SK-N-SH (cell line): Measurements from ENCODE around the gene SH3RF1. TPM values are rescaled to one million over a fixed set of nuclear protein-coding genes. Genes with fewer than 3 reads are reported as not detected.
A peak's percentile ranks its signal among the peaks of the same experiment; 100 is the strongest.

ENCODE experiments used
- CTCF ChIA-PET: fragments of 300-600, 350-600 bp; formaldehyde crosslinking; extraction: SDS; loops from one replicate; lab custom pipeline; 2021; lab: Yijun Ruan, JAX
- POLR2A ChIA-PET: fragments of 350-600 bp; sonication (Branson Sonifier 250); formaldehyde crosslinking; extraction: SDS; loops from one replicate; lab custom pipeline; 2020; ENCODE audit warnings: antibody characterized with exemption, inconsistent platforms; lab: Yijun Ruan, JAX
- DNase-seq: peaks from one replicate; pipeline ENCODE4 v3.0.0; 2012
- H2AFZ ChIP-seq: fragments of 200-600 bp; sonication (generic); 2 replicates; pipeline ENCODE4 v1.8.1; 2016; ENCODE audit warnings: antibody characterized with exemption, mild to moderate bottlenecking, low read depth
- H3F3A ChIP-seq: fragments of 200-600 bp; sonication (generic); replicated peaks from 2 replicates; pipeline ENCODE3; 2016; ENCODE audit warnings: antibody characterized with exemption, mild to moderate bottlenecking; ENCODE audit not compliant: insufficient read depth
- H3K27ac ChIP-seq, 2 experiments: fragments of 200-500 bp in 1 of 2; fragments of 200-600 bp in 1 of 2; sonication (Bioruptor generic) in 1 of 2; sonication (generic), shearing (Covaris generic) in 1 of 2; 2 replicates each; pipeline versions ENCODE4 v1.5.1 to v1.6.1; 2014 to 2016; ENCODE audit warnings: low read depth in 2 of 2, inconsistent platforms in 1 of 2, low read length in 1 of 2, mild to moderate bottlenecking in 1 of 2, mixed read lengths in 1 of 2
- H3K27me3 ChIP-seq: fragments of 200-600 bp; sonication (generic), shearing (Covaris generic); 2 replicates; pipeline ENCODE4 v1.6.1; 2016; ENCODE audit warnings: mixed run types; ENCODE audit not compliant: insufficient read depth
- H3K36me3 ChIP-seq, 2 experiments: fragments of 200-500 bp in 1 of 2; fragments of 200-600 bp in 1 of 2; sonication (Bioruptor generic) in 1 of 2; sonication (generic) in 1 of 2; replicated peaks in 1 of 2; 2 replicates each; pipeline versions ENCODE3 to v1.5.1; 2014 to 2016; ENCODE audit warnings: low read length in 1 of 2, mild to moderate bottlenecking in 1 of 2; ENCODE audit not compliant: insufficient read depth in 2 of 2, control insufficient read depth in 1 of 2
- H3K4me1 ChIP-seq, 2 experiments: fragments of 200-500 bp in 1 of 2; fragments of 200-600 bp in 1 of 2; sonication (Bioruptor generic) in 1 of 2; sonication (generic), shearing (Covaris generic) in 1 of 2; 2 replicates each; pipeline versions ENCODE4 v1.5.1 to v1.6.1; 2014 to 2016; ENCODE audit warnings: low read depth in 1 of 2, low read length in 1 of 2, mixed run types in 1 of 2; ENCODE audit not compliant: insufficient read depth in 2 of 2, control insufficient read depth in 1 of 2
- H3K4me2 ChIP-seq: fragments of 200-600 bp; sonication (generic), shearing (Covaris generic); 2 replicates; pipeline ENCODE4 v1.6.1; 2017; ENCODE audit warnings: mixed run types
- H3K4me3 ChIP-seq, 2 experiments: fragments of 200-500 bp in 1 of 2; fragments of 200-600 bp in 1 of 2; sonication (Bioruptor generic) in 1 of 2; sonication (generic), shearing (Covaris generic) in 1 of 2; 2 replicates each; pipeline versions ENCODE4 v1.5.1 to v1.8.1; 2014 to 2016; ENCODE audit warnings: low read depth in 2 of 2, inconsistent platforms in 1 of 2, low read length in 1 of 2, mild to moderate bottlenecking in 1 of 2, mixed read lengths in 1 of 2, moderate library complexity in 1 of 2
- H3K79me2 ChIP-seq: fragments of 200-600 bp; sonication (generic); 2 replicates; pipeline ENCODE4 v1.8.1; 2017; ENCODE audit warnings: mild to moderate bottlenecking; ENCODE audit not compliant: insufficient read depth
- H3K9ac ChIP-seq: fragments of 200-600 bp; sonication (generic); 2 replicates; pipeline ENCODE4 v1.6.1; 2017; ENCODE audit warnings: mixed run types
- H3K9me2 ChIP-seq: fragments of 200-600 bp; sonication (generic); 2 replicates; pipeline ENCODE4 v1.6.1; 2017; ENCODE audit warnings: mixed run types
- H3K9me3 ChIP-seq: fragments of 200-600 bp; sonication (generic); 2 replicates; pipeline ENCODE4 v1.6.1; 2017; ENCODE audit warnings: mixed run types, mild to moderate bottlenecking, moderate library complexity
- H4K20me1 ChIP-seq: fragments of 200-600 bp; sonication (generic); 2 replicates; pipeline ENCODE4 v1.6.1; 2017; ENCODE audit warnings: mild to moderate bottlenecking, mixed run types; ENCODE audit not compliant: insufficient read depth
- CHD2 ChIP-seq: fragments of 150-350 bp; IDR thresholded peaks from 2 replicates; pipeline ENCODE4 v1.6.1; 2018; ENCODE audit warnings: low read length; ENCODE audit not compliant: partially characterized antibody
- FOSL2 ChIP-seq: IDR thresholded peaks from 2 replicates; pipeline ENCODE4 v1.4.0; 2012; ENCODE audit warnings: low read depth, mild to moderate bottlenecking, moderate library complexity, borderline replicate concordance
- FOXJ3 ChIP-seq: sonication (generic); formaldehyde crosslinking; IDR thresholded peaks from 2 replicates; pipeline ENCODE4 v1.5.1; 2020; ENCODE audit warnings: mild to moderate bottlenecking, missing genetic modification reagents
- FOXM1 ChIP-seq: IDR thresholded peaks from 2 replicates; pipeline ENCODE4 v1.4.0; 2012; ENCODE audit warnings: low read depth, mild to moderate bottlenecking
- GATA2 ChIP-seq: sonication (generic); formaldehyde crosslinking; IDR thresholded peaks from 2 replicates; pipeline ENCODE4 v1.5.0; 2020; ENCODE audit warnings: mild to moderate bottlenecking, missing genetic modification reagents
- JUND ChIP-seq: IDR thresholded peaks from 2 replicates; pipeline ENCODE4 v1.4.0; 2012
- MEF2A ChIP-seq: IDR thresholded peaks from 2 replicates; pipeline ENCODE4 v1.4.0; 2012; ENCODE audit warnings: low read depth, borderline replicate concordance
- MXI1 ChIP-seq: IDR thresholded peaks from 2 replicates; pipeline ENCODE4 v1.6.1; 2012; ENCODE audit warnings: mild to moderate bottlenecking, low read depth, low read length, improper control_type of control experiment
- SIN3A ChIP-seq: IDR thresholded peaks from 2 replicates; pipeline ENCODE4 v1.6.1; 2012; ENCODE audit warnings: low read depth, mild to moderate bottlenecking, low read length, moderate library complexity, borderline replicate concordance
- TAF1 ChIP-seq: IDR thresholded peaks from 2 replicates; pipeline ENCODE4 v1.6.1; 2012; ENCODE audit warnings: low read depth, mild to moderate bottlenecking, low read length, moderate library complexity, borderline replicate concordance
- YY1 ChIP-seq: IDR thresholded peaks from 2 replicates; pipeline ENCODE4 v1.4.0; 2012; ENCODE audit warnings: low read depth, mild to moderate bottlenecking
- WGBS: methylation state at CpG from one replicate; pipeline ENCODE4 v1.1.6; 2017; ENCODE audit warnings: low lambda C conversion rate; 5-methylcytosine and 5-hydroxymethylcytosine counted together
- polyA plus RNA-seq, 3 experiments: library from polyadenylated mRNA; depleted of rRNA; stranded (reverse); fragments of >200 nt; gene quantifications; 2 replicates each; pipeline ENCODE4 v1.2.3, GENCODE V29; 2012
- TF ChIP-seq, protein P1 (sequence below): fragments of 200-600 bp; sonication (generic); IDR thresholded peaks from 2 replicates; pipeline ENCODE4 v1.6.1; 2017; ENCODE audit warnings: antibody characterized with exemption, mild to moderate bottlenecking, moderate library complexity
- TF ChIP-seq, protein P2 (sequence below): fragments of 150-350 bp; IDR thresholded peaks from 2 replicates; pipeline ENCODE4 v1.6.1; 2016; ENCODE audit warnings: mild to moderate bottlenecking, low read depth, low read length
- TF ChIP-seq, protein P3 (sequence below): IDR thresholded peaks from 2 replicates; pipeline ENCODE4 v1.4.0; 2012; ENCODE audit warnings: low read depth, borderline replicate concordance
- TF ChIP-seq, protein P4 (sequence below): IDR thresholded peaks from 2 replicates; pipeline ENCODE4; 2012
- TF ChIP-seq, protein P5 (sequence below): fragments of 150-350 bp; IDR thresholded peaks from 2 replicates; pipeline ENCODE4 v1.6.1; 2017; ENCODE audit warnings: antibody characterized with exemption, low read length, low read depth, borderline replicate concordance
- TF ChIP-seq, protein P6 (sequence below): IDR thresholded peaks from 2 replicates; pipeline ENCODE4 v1.4.0; 2012; ENCODE audit warnings: low read depth

Gene SH3RF1
- polyA plus RNA-seq, 1 of the 3 experiments (the other 2 are of a cell fraction), result 22.0 TPM

DNA sequence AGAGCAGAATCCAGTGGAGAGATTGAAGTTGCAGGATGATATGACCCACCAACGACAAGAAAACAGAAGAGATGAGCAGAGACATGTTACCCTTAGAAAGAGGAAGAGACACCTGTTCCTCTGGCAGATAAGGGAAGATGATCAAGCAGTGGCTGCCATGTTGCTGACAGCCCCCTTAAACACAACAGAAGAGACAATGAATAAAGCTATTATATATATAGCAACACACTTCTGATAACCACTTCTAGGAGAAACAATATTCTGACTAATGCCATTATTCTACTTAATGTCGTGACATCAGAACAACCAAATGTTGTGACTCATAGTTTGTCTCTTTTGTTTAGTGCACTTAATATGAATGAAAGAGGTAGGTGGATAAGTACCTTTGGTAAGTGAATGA lies 44.9 kb downstream of the SH3RF1 start:
- DNase-seq, result no peak
- Histone ChIP-seq H3K4me3 (no peak overlapping the region), H3K4me1 (peaks cover 4 to 21% of the 10 kb centered on the region in 2 experiments), H3K79me2 (peaks cover 85% of the 10 kb centered on the region), H3K4me2 (peak overlapping the region; percentile 78), H4K20me1 (no peaks in the 10 kb centered on the region), H3F3A (peaks cover 56% of the 10 kb centered on the region)
- 13% methylated on average over 2 of the region's 2 CpGs for WGBS
- TF ChIP-seq JUND, result 0 out of 2 replicates have a peak, but pooled peaks have one; percentile 37
- TF ChIP-seq CHD2, result no peak
- TF ChIP-seq FOSL2, result peak; percentile 37; the same call in 1 of the 2 replicates
- TF ChIP-seq, all 33 proteins: peak for 2
- CTCF ChIA-PET, result interaction anchor here (1.1 kb wide), 1 partner anchor 200 kb away, joined by 4 read pairs; no protein-coding TSS in a partner anchor
- POLR2A ChIA-PET, result no interaction called here
- Histone ChIP-seq H3K9me3 (no peaks in the 10 kb centered on the region), H3K36me3 (peaks cover 4 to 30% of the 10 kb centered on the region in 2 experiments), H3K9ac (peak overlapping the region; percentile 40; the same call in 1 of the 2 replicates), H2AFZ (no peak overlapping the region), H3K27me3 (no peaks in the 10 kb centered on the region), H3K27ac (peak overlapping the region; percentile 80 to 98), H3K9me2 (no peaks in the 10 kb centered on the region)

DNA sequence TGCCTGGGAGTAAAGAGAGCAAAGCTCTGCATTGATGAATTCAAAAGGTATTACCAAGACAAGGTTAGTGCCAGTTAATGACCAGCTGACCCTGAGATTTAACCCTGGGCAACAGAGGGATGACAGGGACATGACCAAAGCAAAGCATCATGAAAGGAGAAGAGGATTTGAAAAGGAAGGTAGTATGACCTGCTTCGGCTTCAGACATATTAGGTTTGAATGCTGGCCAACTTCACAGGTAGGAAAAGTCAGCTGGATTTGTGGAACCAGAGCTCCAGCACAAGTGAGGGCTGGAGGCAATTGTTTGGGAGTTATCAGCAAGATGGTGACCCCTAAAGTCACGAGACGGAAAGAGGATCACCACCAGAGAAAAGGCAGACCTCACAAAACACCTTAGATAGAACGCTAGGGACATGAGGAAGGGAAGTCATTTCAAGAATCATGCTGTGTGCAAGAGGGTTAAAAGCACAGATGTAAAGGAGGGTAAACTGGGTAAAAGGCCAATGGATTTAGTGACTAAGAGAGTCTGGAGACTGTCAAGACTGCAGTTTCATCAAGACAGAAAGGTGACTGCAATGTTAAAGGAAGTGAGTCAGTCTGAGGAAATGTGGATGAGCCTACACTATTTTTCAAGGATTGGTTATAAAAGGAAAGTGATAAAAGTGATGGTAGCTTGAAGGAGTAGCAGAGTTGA lies 45.6 kb downstream of the SH3RF1 start:
- Histone ChIP-seq H3K4me3 (peak overlapping the region in 1 of 2 experiments; percentile 28; a peak in 2 of 4 replicates), H3K4me1 (peaks cover 4 to 21% of the 10 kb centered on the region in 2 experiments), H3K27ac (peak overlapping the region; percentile 87 to 98), H3K36me3 (peaks cover 5 to 34% of the 10 kb centered on the region in 2 experiments), H3K4me2 (peak overlapping the region; percentile 78), H3K9ac (peak overlapping the region; percentile 53; the same call in 1 of the 2 replicates), H3K9me2 (no peaks in the 10 kb centered on the region), H3K79me2 (peaks cover 85% of the 10 kb centered on the region), H4K20me1 (no peaks in the 10 kb centered on the region), H3K9me3 (no peaks in the 10 kb centered on the region), H3K27me3 (no peaks in the 10 kb centered on the region), H2AFZ (no peak overlapping the region), H3F3A (peaks cover 52% of the 10 kb centered on the region)
- WGBS, result 21% methylated on average over 4 of the region's 4 CpGs
- DNase-seq, result no peak
- CTCF ChIA-PET, result interaction anchor here (0.8 to 1.1 kb wide), 2 partner anchors 200 to 237 kb away, joined by 3 to 4 read pairs; no protein-coding TSS in a partner anchor
- POLR2A ChIA-PET, result no interaction called here
- TF ChIP-seq, protein P1, sequence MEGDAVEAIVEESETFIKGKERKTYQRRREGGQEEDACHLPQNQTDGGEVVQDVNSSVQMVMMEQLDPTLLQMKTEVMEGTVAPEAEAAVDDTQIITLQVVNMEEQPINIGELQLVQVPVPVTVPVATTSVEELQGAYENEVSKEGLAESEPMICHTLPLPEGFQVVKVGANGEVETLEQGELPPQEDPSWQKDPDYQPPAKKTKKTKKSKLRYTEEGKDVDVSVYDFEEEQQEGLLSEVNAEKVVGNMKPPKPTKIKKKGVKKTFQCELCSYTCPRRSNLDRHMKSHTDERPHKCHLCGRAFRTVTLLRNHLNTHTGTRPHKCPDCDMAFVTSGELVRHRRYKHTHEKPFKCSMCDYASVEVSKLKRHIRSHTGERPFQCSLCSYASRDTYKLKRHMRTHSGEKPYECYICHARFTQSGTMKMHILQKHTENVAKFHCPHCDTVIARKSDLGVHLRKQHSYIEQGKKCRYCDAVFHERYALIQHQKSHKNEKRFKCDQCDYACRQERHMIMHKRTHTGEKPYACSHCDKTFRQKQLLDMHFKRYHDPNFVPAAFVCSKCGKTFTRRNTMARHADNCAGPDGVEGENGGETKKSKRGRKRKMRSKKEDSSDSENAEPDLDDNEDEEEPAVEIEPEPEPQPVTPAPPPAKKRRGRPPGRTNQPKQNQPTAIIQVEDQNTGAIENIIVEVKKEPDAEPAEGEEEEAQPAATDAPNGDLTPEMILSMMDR, result no peak
- TF ChIP-seq, protein P2, sequence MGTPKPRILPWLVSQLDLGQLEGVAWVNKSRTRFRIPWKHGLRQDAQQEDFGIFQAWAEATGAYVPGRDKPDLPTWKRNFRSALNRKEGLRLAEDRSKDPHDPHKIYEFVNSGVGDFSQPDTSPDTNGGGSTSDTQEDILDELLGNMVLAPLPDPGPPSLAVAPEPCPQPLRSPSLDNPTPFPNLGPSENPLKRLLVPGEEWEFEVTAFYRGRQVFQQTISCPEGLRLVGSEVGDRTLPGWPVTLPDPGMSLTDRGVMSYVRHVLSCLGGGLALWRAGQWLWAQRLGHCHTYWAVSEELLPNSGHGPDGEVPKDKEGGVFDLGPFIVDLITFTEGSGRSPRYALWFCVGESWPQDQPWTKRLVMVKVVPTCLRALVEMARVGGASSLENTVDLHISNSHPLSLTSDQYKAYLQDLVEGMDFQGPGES, result no peak
- TF ChIP-seq, protein P3, sequence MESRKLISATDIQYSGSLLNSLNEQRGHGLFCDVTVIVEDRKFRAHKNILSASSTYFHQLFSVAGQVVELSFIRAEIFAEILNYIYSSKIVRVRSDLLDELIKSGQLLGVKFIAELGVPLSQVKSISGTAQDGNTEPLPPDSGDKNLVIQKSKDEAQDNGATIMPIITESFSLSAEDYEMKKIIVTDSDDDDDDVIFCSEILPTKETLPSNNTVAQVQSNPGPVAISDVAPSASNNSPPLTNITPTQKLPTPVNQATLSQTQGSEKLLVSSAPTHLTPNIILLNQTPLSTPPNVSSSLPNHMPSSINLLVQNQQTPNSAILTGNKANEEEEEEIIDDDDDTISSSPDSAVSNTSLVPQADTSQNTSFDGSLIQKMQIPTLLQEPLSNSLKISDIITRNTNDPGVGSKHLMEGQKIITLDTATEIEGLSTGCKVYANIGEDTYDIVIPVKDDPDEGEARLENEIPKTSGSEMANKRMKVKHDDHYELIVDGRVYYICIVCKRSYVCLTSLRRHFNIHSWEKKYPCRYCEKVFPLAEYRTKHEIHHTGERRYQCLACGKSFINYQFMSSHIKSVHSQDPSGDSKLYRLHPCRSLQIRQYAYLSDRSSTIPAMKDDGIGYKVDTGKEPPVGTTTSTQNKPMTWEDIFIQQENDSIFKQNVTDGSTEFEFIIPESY, result peak; percentile 92
- TF ChIP-seq, protein P4, sequence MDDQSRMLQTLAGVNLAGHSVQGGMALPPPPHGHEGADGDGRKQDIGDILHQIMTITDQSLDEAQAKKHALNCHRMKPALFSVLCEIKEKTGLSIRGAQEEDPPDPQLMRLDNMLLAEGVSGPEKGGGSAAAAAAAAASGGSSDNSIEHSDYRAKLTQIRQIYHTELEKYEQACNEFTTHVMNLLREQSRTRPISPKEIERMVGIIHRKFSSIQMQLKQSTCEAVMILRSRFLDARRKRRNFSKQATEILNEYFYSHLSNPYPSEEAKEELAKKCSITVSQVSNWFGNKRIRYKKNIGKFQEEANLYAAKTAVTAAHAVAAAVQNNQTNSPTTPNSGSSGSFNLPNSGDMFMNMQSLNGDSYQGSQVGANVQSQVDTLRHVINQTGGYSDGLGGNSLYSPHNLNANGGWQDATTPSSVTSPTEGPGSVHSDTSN, result peak; percentile 99
- TF ChIP-seq GATA2 (CRISPR knock-in tag), result no peak
- peak; percentile 94 for TF ChIP-seq SIN3A
- no peak for TF ChIP-seq FOXJ3 (CRISPR knock-in tag)
- no peak for TF ChIP-seq MXI1
- TF ChIP-seq MEF2A, result peak; percentile 96
- peak; percentile 33; the same call in 1 of the 2 replicates for TF ChIP-seq YY1
- TF ChIP-seq TAF1, result peak; percentile 23; the same call in 1 of the 2 replicates
- TF ChIP-seq, protein P5, sequence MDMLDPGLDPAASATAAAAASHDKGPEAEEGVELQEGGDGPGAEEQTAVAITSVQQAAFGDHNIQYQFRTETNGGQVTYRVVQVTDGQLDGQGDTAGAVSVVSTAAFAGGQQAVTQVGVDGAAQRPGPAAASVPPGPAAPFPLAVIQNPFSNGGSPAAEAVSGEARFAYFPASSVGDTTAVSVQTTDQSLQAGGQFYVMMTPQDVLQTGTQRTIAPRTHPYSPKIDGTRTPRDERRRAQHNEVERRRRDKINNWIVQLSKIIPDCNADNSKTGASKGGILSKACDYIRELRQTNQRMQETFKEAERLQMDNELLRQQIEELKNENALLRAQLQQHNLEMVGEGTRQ, result no peak
- TF ChIP-seq FOSL2, result peak; percentile 100
- TF ChIP-seq JUND, result peak; percentile 100
- TF ChIP-seq, protein P6, sequence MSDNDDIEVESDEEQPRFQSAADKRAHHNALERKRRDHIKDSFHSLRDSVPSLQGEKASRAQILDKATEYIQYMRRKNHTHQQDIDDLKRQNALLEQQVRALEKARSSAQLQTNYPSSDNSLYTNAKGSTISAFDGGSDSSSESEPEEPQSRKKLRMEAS, result peak; percentile 92
- peak; percentile 87 for TF ChIP-seq FOXM1
